Neutrophil (primary cell): ENCODE results near the gene C20orf144.

ENCODE experiments used
- H3K27ac ChIP-seq: fragments of 200-600 bp; sonication (generic); 2 replicates; pipeline ENCODE4 v1.5.1; 2016; ENCODE audit warnings: mild to moderate bottlenecking, moderate library complexity
- H3K27me3 ChIP-seq: fragments of 200-600 bp; sonication (generic); 2 replicates; pipeline ENCODE4 v1.6.0; 2016; ENCODE audit warnings: mild to moderate bottlenecking
- H3K36me3 ChIP-seq: fragments of 200-600 bp; sonication (generic); 2 replicates; pipeline ENCODE4 v1.5.1; 2017
- H3K4me1 ChIP-seq, 2 experiments: fragments of 200-600 bp in 1 of 2; sonication (generic) in 1 of 2; 1 replicate in 1 of 2; 2 replicates in 1 of 2; pipeline versions ENCODE4 v1.5.1 to v1.6.1; 2013 to 2016; ENCODE audit warnings: low read depth in 1 of 2, low read length in 1 of 2, mild to moderate bottlenecking in 1 of 2, moderate library complexity in 1 of 2; ENCODE audit not compliant: control insufficient read depth in 1 of 2, insufficient read depth in 1 of 2
- H3K4me3 ChIP-seq, 2 experiments: fragments of 200-600 bp in 1 of 2; sonication (generic) in 1 of 2; 1 replicate in 1 of 2; 2 replicates in 1 of 2; pipeline ENCODE4 v1.5.1; 2013 to 2016; ENCODE audit warnings: low read depth in 1 of 2, low read length in 1 of 2, mild to moderate bottlenecking in 1 of 2, moderate library complexity in 1 of 2
- H3K9me3 ChIP-seq: fragments of 200-600 bp; sonication (generic); 2 replicates; pipeline ENCODE4 v1.5.1; 2016
- CTCF ChIP-seq: fragments of 200-600 bp; sonication (generic); IDR thresholded peaks from 2 replicates; pipeline ENCODE4 v1.5.1; 2016; ENCODE audit warnings: antibody characterized with exemption

Gene C20orf144

GRCh38 chr20:33658510-33658909 is 3.6 kb upstream of the C20orf144 start:
- Histone ChIP-seq H3K4me1 (peaks cover 6 to 7% of the 10 kb centered on the region in 2 experiments), H3K27ac (no peak overlapping the region), H3K27me3 (peaks cover 5% of the 10 kb centered on the region), H3K4me3 (no peak overlapping the region), H3K9me3 (no peaks in the 10 kb centered on the region), H3K36me3 (no peaks in the 10 kb centered on the region)
- TF ChIP-seq CTCF: no peak

GRCh38 chr20:33658929-33659328 is 3.2 kb upstream of the C20orf144 start:
- H3K4me1 ChIP-seq: peaks cover 8 to 10% of the 10 kb centered on the region in 2 experiments
- no peaks in the 10 kb centered on the region for H3K9me3 ChIP-seq
- no peak for TF ChIP-seq CTCF
- H3K27me3 ChIP-seq: peaks cover 5% of the 10 kb centered on the region
- no peak overlapping the region for H3K4me3 ChIP-seq
- H3K36me3 ChIP-seq: no peaks in the 10 kb centered on the region
- no peak overlapping the region for H3K27ac ChIP-seq

- H3K36me3 ChIP-seq: no peaks in the 10 kb centered on the region
- no peak for TF ChIP-seq CTCF
- peaks cover 5% of the 10 kb centered on the region for H3K27me3 ChIP-seq
- no peak overlapping the region for H3K4me3 ChIP-seq
- no peaks in the 10 kb centered on the region for H3K9me3 ChIP-seq
- peaks cover 14 to 15% of the 10 kb centered on the region in 2 experiments for H3K4me1 ChIP-seq
- H3K27ac ChIP-seq: no peak overlapping the region
Measured at GRCh38 chr20:33659341-33660034, 2.6 kb upstream of the C20orf144 start.

GRCh38 chr20:33660035-33660684 is 2.0 kb upstream of the C20orf144 start:
- H3K36me3 ChIP-seq: no peaks in the 10 kb centered on the region
- no peak overlapping the region for H3K27ac ChIP-seq
- H3K4me1 ChIP-seq: peaks cover 17 to 18% of the 10 kb centered on the region in 2 experiments
- H3K4me3 ChIP-seq: no peak overlapping the region
- H3K27me3 ChIP-seq: peaks cover 1% of the 10 kb centered on the region
- H3K9me3 ChIP-seq: no peaks in the 10 kb centered on the region
- TF ChIP-seq CTCF: no peak

GRCh38 chr20:33660685-33661058 is 1.5 kb upstream of the C20orf144 start:
- H3K27ac ChIP-seq: no peak overlapping the region
- peaks cover 17 to 18% of the 10 kb centered on the region in 2 experiments for H3K4me1 ChIP-seq
- no peaks in the 10 kb centered on the region for H3K9me3 ChIP-seq
- no peak for TF ChIP-seq CTCF
- no peaks in the 10 kb centered on the region for H3K36me3 ChIP-seq
- H3K27me3 ChIP-seq: no peaks in the 10 kb centered on the region
- no peak overlapping the region for H3K4me3 ChIP-seq
